Measurements from ENCODE around the gene PRUNE1.

The PRUNE1 gene

GRCh38 chr1:151008244-151009205, at the start of gene PRUNE1:
Gene PRUNE1 (plus strand): TSS chr1:151008449. CDS start chr1:151008633, 184 bp downstream.
- peak; percentile 96 for DNase-seq (ENCODE audit: low spot score)

GRCh38 chr1:150960646-150961045, 47.6 kb upstream of the PRUNE1 start:
- no peak for DNase-seq (ENCODE audit: low spot score)

DNA sequence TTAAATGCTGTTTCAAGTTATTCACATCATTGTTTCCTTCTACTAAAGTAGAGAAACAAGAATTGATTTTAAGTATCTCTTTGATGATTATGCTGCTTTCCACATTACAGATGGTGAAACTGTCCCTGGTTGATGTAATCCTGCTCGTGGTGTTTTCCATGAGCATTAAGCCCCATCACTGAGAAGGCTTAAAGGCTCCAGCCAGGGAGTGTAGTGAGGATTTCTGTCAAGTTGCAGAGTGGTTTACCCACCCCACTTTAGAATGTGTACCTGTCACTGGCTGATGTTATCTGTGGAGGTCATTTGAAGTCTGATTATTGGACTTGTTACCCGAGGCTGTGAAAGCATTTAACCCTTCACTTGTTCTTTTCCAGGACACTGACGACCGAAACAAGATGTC, 46.5 kb upstream of the PRUNE1 start:
- DNase-seq (ENCODE audit: low spot score), result no peak

- DNase-seq (ENCODE audit: low spot score), result no peak
These were observed 44.7 kb upstream of the PRUNE1 start for GRCh38 chr1:150963321-150964163.

- no peak for DNase-seq (ENCODE audit: low spot score)
These were observed 44.1 kb upstream of the PRUNE1 start for GRCh38 chr1:150964164-150964489.

- DNase-seq (ENCODE audit: low spot score), result no peak
These were observed 42.6 kb upstream of the PRUNE1 start for GRCh38 chr1:150965605-150966004.

- no peak for DNase-seq (ENCODE audit: low spot score)
These were observed 42.2 kb upstream of the PRUNE1 start for GRCh38 chr1:150966011-150966410.

DNA sequence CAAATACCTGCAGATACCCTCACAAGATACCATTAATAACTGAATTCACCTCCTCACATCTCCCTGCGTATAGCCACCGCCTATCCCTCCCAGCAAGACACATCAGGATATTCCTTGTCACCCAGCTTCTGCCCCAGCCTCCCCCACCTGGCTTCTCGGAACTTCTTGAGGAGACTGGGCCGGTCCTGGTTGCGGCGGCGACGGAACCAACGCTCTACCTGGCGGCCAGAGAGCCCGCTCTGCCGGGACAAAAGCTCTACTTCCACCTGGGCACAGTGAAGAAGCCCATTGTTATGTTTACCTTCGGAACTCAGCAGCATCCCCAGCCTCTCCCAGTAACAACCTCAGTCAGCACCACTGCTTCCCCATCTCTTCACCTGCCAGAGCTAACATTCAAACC, 40.3 kb upstream of the PRUNE1 start:
- no peak for DNase-seq (ENCODE audit: low spot score)

- peak; percentile 83 for DNase-seq (ENCODE audit: low spot score)
These were observed 39.8 kb upstream of the PRUNE1 start for GRCh38 chr1:150968491-150968890.

DNA sequence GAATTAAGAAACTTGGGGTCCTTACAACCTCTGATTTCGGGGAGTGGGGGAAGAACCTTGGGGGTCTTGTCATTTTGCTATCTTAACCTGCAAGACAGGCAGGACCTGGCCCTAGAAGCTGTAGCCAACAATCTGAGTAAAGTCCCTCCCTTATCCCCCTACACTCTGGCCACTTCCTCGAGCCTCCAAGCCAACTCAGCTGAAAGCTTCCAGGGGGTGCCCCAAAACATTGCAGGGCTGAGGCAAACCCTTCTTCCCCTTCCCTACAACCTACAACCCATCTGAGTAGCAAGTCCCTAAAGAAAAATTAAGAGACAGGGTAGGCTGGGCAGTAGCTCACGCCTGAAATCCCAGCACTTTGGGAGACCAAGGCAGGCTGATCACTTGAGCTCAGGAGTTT, 38.6 kb upstream of the PRUNE1 start:
- no peak for DNase-seq (ENCODE audit: low spot score)

GRCh38 chr1:150970808-150971582, 37.3 kb upstream of the PRUNE1 start:
- DNase-seq (ENCODE audit: low spot score), result no peak

DNA sequence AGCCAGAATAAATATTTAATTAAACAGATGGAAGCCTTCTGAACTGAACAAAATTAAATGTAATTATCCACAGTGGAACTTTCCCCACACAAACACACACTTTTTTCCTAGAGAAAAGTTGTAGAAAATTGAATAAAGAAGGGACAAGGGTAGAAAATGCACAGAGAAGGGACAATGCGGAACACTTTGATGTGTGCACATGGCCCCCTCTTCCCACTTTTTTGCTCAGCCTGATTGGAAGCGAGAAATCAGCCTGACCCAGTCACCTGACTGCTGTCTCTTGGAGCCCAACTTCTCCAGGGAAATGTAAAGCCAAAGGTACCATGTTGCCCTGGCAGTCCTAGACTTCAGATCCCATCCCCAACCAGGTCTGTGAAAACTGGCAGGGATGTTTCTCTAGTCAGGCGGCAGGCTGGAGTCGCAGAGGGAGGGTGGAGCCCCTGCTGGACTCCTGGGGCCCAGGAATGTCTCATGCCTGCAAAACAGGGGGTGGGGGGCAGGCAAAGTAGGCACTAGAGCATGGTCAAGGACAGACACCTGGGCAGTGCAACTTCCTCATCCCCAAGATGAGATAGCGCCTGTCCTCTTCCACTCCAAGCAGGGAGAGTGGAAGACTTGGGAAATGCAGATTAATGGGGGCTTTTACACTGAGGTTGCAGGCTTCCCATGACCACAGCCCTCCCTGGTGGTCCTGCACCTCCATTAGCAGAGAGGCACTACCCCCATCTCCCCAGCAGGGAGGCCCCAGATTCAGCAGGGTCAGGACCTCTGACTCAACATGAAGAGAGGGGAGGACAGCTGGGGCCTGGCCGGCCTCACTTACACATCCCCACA, 36.4 kb upstream of the PRUNE1 start:
- DNase-seq (ENCODE audit: low spot score), result no peak

DNA sequence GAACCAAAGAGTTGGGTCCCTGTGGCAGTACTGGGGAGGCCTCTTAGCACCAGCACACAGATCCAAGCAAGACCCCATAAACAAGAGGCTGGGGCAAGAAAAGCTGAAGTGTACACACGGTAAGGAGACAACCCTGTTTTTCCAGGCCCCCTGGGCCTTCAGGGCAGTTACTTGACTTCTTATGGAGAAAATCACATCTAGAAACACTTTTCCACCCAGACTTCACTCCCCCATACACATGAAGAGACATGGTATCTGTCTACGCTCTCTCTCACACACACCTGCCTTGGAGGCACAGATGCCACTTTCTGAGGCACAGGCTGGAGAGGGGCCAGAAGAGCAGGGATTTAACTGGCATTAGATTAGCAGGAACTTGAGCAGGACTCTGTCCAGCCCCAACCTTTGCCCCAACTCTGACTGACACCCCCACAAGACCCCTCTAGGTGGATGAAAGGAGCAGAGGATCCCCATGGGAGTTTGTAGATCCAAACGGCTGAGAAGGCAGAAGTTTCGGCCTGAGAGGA, 35.8 kb upstream of the PRUNE1 start:
- DNase-seq (ENCODE audit: low spot score), result no peak

DNA sequence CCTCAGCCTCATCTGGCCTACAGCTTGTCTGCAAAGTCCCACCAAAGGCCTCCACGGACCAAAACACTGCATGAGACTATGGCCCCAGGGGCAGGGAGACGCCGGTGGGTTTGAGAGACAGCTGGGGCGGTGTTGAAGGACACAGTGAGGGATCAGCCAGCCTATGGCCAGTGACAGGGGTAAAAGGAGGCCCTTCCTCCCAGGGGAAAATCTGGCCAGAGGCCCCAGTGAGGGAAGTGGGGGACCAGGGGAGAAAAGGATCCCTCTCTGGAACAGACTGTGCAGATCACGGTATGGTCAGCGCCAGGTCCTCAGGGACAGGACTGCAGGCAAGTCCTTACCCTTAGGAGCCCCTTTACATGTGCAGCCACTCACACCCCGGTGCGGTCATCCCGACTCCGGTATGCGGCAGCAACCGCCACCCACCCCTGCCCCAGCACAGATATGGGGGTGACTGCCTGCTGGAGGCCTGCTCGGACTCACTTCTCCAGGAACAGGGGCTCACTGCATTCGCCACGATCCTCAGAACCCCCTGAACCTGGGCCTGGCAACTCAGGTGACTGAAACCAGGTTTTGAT, 34.9 kb upstream of the PRUNE1 start:
- DNase-seq (ENCODE audit: low spot score), result no peak

DNA sequence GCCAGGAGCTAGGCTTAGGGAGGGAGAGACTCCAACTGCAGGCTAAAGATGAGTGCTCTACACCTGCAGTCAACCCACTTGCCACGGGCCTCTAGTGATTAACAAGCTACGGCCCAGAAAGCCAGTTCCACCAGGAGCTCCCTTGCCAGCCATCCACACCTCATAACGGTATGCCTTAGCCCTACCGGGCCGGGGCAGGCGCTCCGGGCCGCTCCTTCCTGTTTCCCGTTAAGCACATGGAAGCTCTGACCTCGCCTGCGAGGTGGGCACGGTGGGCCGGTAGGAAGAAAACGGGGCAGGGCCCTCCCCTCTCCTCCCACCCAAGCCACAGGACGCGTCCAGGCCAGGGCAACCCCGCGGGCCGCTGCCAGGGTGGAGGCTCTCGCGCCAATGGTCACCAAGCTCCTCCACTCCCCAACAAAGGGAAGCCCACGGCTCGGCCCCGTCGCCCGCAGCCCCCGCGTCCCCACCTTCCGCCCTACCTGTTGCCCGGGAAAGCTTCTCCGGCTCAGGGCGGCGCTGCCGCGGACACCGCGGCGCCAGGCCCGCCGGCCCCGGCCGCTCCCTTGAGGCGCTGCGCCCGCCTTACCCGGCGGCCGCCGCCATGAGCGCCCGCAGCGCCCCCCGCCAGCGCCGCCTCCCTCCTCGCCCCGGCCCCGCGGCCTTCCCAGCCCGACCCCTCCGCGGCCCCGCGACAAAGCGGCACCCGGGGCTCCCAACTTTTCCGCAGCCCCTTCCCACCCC, 34.2 kb upstream of the PRUNE1 start:
- no peak for DNase-seq (ENCODE audit: low spot score)

GRCh38 chr1:150974580-150975478, 33.4 kb upstream of the PRUNE1 start, which contains the start of gene CERS2:
Gene CERS2 (minus strand): TSS chr1:150974835. CDS start chr1:150969090, 5,745 bp downstream.
- peak; percentile 79 for DNase-seq (ENCODE audit: low spot score)

GRCh38 chr1:150976401-150976821, 31.8 kb upstream of the PRUNE1 start:
- DNase-seq (ENCODE audit: low spot score), result no peak

DNA sequence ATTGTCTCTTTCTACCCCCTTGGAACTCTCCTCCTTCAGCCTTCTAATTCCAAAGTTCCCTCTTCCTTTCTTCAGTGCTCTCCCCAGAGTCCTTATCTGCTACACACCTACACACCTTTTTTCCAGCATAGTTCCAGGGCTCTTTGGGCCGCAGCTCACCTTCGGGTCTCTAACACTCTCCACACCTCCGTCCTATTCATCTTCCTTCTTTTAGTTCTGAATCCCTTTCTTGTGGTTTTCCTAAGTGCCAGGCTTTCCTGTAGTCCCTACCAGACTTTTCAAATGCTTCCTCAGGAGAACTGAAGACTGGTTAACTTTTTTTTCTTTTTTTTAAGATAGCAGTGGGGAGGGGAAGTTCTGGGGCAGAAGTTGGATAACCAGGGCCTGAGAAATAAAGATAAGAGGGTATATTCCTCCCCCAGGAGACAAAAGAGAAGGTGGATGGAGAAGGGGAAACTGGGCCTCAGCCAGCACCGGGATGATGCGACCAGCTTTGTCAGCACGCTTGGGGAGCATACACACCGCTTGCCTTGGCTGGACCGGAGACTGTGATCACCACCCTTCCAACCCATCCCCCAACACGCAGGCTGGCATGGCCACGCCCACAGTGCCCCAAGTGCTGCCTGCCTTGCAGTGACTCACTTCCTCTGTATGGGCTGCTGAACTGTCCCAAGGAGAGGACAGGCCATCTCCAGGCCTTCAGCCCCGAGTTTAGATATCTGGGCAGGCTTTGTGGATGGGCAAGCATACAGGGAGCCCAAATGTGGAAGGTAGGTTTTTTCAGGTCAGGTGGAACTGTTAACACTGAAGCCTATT, 31.2 kb upstream of the PRUNE1 start:
- DNase-seq (ENCODE audit: low spot score), result peak; percentile 76

Measured in putamen (tissue), 1 donor.